ENCODE measurements around the gene PRM3. TPM values are rescaled to one million over a fixed set of nuclear protein-coding genes. Genes with fewer than 3 reads are reported as not detected.
A peak's percentile ranks its signal among the peaks of the same experiment; 100 is the strongest.

PRM3 gene
- total RNA-seq, 1 donor from 2014 or later: not detected

DNA sequence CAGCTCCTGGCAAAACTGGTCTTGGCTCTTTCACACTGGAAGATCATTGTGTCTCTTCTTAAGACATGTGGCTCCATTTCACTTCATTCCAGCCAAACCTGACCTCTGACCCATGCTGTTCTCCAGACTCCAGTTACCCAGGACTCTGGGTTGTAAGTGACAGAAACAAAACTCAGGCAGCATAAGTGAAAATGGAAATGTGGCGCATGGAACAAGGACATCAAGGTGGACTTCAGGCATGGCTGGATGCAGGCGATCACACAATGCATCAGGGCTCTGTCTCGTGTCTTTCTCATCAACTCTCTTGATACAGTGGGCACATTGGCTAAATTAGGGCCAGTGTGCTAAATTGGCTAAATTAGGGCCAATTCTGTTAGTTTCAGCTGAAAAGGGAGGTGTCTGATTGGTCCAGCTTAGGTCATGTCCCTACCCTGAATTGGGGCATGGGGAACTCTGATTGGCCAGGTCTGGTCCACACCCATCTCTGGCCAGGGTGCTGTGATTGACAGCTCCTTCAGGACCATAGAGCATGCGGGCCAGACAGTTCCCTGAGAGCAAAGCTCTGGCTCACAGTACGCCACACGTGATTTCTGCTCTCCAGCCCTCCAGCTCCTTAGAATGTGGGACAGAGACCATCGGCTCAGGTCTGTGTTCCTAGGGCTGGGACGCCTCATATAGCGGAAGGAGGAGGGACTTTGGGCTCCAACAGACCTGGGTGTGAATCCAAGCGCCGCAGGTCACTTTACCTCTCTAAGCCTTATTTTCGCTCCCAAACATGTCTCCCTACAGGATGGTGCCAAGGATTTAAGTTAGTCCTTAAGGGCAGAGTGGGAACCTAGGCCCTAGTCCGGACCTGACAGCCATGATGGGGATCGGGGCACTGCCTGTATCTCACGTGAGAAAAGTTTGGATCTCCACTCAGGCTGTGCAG is 34.9 kb downstream of the PRM3 start:
- intact Hi-C loops (cut with DNase I): no loop called here
- no peak for DNase-seq
- no peak for ATAC-seq (ENCODE audit: poor library complexity)

DNA sequence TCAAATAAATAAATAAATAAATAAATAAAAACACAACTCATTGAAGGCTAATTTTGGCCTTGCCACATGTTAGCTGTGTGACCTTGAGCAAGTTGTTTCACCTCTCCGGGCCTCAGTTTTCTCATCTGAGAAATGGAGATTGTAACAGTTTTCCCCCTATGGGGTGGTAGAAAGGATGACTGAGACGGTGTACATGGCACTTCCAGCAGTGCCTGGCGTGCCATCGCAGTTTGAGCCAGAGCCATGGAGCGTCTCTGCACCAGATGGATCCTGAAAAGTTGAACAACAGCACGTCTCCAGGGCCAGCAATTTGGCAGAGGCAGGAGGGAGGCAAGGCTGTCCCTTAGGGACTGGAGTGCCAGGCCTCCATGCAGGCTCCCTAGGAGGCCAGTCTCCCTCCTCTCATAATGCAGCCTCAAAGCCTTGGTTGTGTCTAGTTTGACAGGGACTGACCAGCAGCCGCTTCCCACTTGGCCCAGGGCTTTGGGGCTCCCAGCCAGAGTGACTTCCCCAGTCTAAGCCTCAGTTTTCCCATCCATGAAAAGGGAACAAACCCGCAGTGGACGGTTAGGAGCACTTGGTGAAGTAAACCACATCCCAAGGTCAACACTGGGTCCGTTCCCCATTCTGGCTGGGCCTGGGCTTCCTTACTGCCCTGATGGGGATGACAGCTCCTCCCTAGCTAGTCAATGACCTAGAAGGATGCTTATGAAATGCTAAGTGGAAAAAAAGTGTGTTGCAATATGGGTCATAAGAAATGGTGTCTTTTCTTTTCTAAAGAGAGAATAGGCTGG is 36.8 kb downstream of the PRM3 start:
- DNase-seq: no peak
- no peak for ATAC-seq (ENCODE audit: poor library complexity)
- intact Hi-C loops (cut with DNase I): no loop called here

DNA sequence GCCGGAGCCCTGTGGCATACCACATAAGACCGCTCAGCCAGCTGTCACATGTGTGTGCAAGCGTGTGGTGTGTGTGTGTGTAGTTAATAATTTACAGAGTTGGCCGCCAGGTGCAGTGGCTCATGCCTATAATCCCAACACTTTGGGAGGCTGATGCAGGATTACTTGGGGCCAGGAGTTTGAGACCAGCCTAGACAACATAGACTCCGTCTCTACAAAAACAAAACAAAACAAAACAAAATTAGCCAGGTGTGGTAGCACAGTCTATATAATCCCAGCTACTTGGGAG is 37.8 kb downstream of the PRM3 start:
- ATAC-seq (ENCODE audit: poor library complexity) (no peak), DNase-seq (no peak)
- intact Hi-C loops (cut with DNase I): no loop called here

DNA sequence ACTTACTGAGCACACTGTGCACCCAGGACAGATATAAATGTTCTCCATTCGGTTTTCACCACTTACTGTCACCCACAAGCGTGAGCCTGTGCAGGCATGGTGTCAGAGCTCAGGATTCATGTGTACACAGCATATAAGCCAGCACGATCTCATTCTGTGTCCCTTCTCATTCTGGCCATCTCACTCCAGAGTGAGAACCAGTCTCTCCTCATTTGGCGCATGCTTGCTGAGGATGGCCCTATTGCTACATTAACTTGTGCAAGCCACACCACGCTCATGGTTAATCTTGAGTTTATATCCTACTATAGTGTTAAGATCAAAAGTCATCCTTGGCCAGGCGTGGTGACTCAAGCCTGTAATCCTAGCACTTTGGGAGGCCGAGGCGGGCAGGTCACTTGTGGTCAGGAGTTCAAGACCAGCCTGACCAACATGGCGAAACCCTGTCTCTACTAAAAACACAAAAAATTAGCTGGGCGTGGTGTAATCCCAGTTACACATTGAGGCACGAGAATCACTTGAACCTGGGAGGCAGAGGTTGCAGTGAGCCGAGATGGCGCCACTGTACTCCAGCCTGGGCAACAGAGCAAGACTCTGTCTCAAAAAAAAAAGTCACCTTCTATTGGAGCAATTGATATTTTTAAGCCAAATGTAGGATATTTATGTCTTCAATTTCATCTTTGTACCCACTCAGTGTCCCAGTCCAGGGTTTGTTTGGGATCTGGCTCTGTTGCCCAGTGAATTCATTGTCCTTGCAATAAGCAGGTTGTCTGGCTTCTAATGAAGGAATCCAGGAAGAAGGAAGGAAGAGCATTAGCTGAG is 38.3 kb downstream of the PRM3 start:
- intact Hi-C loops (cut with DNase I): no loop called here
- DNase-seq (no peak), ATAC-seq (ENCODE audit: poor library complexity) (peak; percentile 47)

DNA sequence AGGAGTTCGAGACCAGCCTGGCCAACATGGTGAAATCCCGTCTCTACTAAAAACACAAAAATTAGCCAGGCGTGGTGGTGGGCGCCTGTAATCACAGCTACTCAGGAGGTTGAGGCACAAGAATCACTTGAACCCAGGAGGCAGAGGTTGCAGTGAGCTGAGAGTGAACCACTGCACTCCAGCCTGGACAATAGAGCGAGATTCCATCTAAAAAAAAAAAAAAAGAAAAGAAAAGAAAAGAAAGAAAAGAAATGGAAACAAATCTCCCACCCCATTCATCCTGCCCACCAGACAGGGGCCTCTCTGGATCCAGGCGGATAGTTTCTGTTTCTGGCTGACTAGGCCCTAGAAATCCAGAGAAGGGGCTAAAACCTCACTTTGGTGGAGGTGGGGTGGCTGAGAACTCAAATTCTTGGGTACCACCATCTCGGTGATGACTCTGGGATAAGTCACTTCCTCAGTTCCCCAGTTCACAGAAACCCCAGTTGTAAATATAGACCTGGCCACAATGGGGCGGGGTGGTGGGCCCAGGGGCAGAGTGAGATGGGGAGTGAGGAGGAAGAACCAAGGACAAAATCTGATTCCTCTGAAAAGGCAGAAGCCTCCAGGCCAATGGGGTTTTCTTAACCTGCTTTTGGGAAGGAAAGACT is 39.6 kb downstream of the PRM3 start:
- ATAC-seq (ENCODE audit: poor library complexity): no peak
- intact Hi-C loops (cut with DNase I): no loop called here
- no peak for DNase-seq

DNA sequence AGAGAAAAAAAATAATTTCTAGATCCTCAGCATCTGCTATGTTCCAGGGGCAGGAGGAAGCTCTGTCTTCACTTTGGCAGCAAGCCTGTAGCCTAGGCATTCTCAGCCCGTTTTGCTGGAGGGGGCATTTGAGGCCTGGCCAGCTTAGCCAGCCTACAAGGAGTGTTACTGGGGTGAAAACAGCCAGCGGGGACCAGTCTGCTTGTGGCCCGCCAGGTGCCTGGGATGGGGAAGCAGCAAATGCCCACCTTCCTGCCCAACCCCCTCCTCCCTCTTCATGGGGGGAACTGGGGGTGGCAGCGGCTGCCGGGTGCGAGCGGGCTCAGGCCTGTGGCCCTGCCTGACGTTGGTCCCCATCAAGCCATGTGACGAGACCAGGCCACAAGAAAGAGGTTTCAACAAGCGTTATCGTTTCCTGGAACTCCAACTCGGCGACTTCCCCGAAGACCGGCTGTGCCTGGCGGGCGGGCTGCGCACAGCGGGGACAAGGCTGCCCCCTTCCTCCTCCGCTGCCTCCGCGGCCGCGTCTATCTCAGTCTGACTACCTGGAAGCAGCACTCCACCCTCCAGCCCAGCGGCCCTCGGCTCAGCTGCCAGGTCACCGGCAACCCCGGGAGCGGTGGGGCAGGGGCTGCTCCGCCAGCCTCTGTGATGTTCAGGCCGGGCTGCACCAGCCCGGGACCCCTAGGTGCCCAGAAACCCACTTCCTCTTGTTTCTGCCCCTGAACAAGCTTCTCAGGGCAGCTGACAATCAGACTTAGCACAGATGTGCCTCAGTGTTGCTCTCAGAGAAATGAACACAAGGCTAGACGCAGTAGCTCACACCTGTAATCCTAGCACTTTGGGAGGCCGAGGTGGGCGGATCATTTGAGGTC is 40.3 kb downstream of the PRM3 start:
- peak; percentile 61 for ATAC-seq (ENCODE audit: poor library complexity)
- DNase-seq: peak; percentile 65
- intact Hi-C loops (cut with DNase I): no loop called here

DNA sequence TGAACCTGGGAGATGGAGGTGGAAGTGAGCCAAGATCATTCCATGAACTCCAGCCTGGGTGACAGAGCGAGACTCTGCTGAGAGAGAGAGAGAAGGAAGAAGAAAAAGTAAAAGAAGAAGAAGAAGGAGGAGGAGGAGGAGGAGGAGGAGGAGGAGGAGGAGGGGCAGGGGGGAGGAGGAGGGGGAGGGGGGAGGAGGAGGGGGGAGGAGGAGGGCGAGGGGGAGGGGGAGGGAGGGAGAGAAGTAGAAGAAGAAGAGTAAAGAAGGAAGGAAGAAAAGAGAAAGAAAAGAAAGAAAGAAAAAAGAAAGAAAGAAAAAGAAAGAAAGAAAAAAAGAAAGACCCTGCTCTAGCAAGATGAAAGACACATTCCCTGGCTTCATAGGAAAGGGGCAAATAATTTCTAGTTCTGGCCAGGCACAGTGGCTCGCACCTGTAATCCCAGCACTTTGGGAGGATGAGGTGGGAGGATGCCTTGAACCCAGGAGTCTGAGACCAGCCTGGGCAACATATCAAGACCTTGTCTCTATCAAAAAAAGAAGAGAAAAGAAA is 41.1 kb downstream of the PRM3 start:
- intact Hi-C loops (cut with DNase I): no loop called here
- DNase-seq (no peak), ATAC-seq (ENCODE audit: poor library complexity) (no peak)

DNA sequence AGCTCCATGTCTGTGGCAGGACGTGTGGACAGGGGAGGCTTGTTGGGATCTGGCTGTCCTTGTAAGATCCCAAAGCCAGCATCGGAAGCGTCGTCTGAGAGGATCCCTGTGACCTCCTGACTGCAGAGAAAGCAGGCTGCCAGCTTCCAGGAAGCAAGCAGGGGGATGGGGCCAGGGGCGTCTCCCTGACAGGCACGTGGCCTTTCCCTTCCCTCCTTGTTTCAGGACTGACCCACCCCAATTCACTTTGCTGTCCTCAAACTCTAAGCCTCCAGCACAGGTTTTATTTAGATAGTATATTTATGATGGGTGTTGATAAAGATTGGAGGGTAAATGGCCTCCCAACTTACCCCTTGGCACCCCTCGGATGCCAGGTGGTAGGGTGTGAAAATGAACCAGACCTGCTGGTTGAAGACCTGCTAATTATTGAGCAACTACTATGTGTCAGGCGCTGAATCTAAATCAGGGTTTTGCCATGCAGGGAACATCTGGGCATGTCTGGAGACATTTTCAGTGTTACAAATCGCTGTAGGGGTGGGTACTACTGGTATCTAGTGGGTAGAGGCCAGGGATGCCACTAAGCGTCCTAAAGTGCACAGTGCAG is 42.0 kb downstream of the PRM3 start:
- intact Hi-C loops (cut with DNase I): no loop called here
- ATAC-seq (ENCODE audit: poor library complexity): no peak

DNA sequence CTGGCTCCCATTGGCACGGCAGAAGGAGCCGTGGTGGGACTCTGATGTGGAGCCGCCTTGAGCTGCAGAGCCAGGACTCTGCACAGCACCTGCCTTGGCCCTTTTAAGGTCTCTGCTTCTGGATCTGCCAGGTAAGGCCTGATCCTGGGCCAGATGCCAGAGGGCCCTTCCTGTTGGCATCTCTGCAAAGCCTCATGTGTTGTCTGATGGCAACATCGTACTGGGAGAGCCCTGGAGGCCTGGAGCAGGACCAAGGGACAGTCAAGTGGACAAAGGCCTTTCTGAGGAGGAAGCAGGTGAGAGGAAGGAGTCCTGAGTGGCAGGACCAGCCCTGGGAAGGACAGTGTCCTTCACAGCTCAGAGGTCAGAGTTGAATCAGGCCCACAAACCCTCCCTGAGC is 43.5 kb downstream of the PRM3 start:
- DNase-seq (no peak), ATAC-seq (ENCODE audit: poor library complexity) (no peak)
- intact Hi-C loops (cut with DNase I): no loop called here

More for the DNA sequence above, 42.0 kb downstream of the PRM3 start:
- no peak for DNase-seq

DNA sequence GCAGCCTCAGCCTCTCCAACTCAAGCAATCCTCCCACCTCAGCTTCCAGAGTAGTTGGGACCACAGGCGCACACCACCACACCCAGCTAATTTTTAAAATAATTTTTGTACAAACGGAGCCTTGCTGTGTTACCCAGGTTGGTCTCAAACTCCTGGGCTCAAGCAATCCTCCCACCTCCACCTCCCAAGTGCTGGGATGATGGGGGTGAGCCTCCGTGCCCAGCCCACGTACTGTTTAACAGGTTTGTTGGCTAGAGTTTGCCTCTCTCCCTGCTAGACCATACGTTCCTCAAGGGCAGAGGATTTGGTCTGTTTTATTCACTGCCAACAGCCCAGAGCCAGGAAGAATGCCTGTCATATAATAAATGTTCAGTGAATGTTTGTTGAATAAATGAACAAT is 44.0 kb downstream of the PRM3 start:
- intact Hi-C loops (cut with DNase I): no loop called here
- ATAC-seq (ENCODE audit: poor library complexity): no peak
- DNase-seq: no peak

DNA sequence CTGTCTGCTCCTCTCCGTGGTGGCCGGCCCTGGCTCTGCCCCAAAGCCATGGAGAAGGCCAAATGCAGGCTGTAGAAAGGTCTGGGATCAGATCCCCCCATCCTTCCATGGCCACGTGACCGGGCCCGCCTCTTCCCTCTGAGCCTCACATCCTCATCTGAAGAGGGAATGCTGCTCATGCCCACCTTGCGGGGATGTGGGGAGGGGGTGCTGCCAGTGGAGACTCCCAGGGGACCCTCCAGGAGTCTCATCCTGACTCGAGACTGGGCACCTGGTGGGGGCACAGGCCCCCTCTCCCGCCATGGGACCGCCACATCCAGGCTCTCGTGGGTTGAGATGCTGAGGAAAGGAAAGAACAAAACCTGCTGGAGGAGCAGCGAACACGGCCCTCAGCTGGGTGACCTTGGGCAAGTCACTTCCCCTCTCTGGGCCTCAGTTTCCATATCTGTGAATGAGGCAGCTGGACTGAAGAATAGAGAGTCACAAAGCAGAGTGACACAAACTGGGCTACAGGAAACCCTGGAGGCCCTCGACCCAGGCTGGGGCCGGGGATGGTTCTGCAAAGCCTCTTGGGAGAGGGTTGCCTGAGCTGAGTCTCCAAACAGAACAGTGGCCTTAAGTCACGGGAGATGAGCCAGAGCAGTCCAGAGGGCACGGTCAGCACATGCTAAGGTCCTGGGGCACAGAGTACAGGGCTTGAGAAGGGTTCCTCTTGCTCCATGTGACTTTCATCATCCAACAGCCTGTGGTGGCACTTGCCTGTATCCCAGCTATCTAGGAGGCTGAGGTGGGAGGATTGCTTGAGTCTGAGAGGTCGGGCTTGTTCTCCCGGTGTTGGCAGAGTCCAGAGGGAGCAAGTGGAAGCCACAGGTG is 47.5 kb downstream of the PRM3 start:
- ATAC-seq (ENCODE audit: poor library complexity) (no peak), DNase-seq (no peak)
- intact Hi-C loops (cut with DNase I): no loop called here

DNA sequence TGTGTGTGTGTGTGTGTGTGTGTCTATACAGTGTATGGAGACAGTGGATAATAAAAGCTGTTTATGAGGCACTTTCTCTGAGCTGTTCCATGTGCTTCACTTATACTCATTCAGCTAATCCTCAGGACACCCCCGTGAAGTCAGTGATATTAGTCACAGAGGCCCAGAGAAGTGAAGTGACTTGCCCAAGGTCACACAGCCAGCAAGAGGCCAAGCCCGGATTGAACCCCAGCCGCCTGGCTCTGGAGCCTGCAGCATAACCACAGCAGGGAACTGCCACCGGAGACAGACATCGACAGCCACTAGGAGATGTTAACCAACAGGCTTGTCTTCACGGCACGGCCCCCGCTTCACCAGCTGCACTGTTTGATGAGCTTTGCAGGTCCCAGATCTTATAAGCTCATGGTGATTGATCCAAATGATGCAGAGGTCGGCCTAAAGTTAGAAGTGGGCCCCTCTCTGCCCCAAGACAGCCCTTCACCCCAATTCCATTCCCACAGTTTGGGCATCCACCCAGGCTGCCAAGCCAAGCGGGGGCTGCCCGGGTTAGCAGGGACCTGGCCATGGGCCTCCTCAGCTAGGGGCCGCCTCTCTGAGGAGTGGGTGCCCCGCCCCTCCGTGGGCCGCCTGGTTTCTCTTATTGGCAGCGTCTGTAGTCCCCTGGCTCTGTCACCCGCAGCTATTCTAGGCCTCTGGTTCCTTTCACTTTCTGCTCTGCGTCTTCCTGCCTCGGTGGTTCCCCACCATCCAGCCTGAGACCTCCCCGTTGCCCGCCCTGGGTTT is 48.3 kb downstream of the PRM3 start:
- intact Hi-C loops (cut with DNase I): no loop called here
- ATAC-seq (ENCODE audit: poor library complexity) (peak; percentile 30), DNase-seq (peak; percentile 56)

DNA sequence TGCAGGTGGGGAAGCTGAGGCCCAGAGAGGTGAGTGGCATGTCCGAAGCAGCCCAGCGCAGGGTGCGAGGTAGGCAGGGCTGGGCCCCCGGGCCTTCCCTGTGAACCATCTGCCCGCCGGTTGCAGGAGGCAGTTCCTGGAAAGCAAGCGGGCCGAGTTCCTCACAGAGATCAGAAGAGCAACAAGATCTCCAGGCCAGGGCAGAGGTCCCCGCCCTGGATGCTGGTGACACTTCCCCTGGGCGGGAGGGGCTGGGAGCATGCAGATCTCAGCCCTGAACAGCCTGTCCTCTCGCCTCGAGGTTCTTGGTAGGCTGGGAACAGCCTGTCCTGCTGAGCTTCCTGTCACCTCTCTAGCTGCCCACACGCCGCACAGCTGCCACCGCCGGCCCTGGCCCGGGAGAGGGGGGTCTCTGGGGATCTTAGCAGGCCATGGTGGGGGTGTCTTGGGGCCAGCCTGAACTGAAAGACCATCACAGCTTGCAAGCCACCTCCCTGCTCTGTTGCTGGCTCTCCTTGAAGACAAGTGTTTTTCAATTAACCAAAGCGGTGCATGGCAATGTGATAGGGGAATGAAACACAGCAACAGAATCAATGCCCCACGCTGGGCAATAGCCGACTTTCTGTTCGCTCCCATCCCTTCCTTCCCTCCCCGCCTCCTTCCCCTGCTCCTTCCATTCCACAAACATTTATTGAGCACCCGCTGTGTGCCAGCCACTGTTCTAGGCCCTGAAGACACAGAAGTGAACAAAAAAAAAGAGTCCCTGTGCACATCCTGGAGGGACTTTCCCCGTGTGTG is 49.1 kb downstream of the PRM3 start:
- DNase-seq (peak; percentile 90), ATAC-seq (ENCODE audit: poor library complexity) (peak; percentile 95)
- intact Hi-C loops (cut with DNase I): no loop called here

All from Right ventricle myocardium superior (tissue), 1 donor.